ENCODE data around the gene FXYD4. TPM values are rescaled to one million over a fixed set of nuclear protein-coding genes. Genes with fewer than 3 reads are reported as not detected.
"Not testable (repeated sequence)": the region's sequence is repeated elsewhere in the genome, so short reads cannot be mapped to it uniquely, and the experiment has no call there.

FXYD4 gene, protein sequence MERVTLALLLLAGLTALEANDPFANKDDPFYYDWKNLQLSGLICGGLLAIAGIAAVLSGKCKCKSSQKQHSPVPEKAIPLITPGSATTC
- total RNA-seq: not detected in 2 replicates

DNA sequence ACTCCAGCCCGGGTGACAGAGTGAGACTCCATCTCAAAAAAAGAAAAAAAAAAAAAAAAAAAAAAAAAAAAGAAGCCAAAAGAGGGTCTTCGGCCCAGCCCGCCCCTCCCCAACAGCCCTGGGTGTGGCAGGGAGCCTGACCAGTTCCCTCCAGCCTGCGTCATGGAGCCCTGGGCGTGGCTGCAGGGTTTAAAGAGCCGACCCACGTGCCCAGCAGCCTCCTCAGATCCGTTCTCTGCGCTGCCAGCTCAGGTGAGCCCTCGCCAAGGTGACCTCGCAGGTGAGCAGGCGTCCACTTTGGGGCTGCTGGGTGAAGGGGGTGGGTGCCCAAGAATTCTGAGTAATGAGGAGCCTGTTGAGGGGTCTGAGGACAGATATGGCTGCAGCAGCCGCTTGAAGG lies at the start of gene FXYD4:
Gene FXYD4 (plus strand): TSS at position 219 of the 400 bp plus-strand sequence. CDS start 2,111 bp downstream, outside the sequence.
- DNase-seq (ENCODE audit: low read depth in 2 of 2): no peak

- DNase-seq (ENCODE audit: low read depth in 2 of 2): no peak
Measured at GRCh38 chr10:43322331-43322730, 49.1 kb upstream of the FXYD4 start.

GRCh38 chr10:43322769-43323168 lies 48.7 kb upstream of the FXYD4 start:
- peak; percentile 66 to 78 for DNase-seq (ENCODE audit: low read depth in 2 of 2)

DNA sequence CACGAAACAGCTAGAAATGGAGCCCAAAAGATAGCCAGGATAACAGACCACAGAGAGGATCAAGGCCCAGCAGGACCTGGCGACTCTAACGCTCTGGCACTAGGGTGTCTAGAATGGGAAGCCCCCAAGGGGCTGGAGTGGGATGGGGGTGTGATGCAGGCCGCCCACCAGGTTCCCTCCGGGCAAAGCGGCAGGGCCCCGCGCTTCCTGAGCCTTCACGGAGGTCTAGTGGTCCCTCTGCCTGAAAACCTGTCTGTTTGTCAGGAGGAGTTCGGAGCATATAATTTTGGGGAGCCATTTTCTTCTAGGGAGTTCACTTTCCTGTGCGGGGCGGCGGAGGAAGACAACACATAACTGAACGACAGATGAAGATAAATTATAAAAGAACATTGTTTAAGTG lies 48.2 kb upstream of the FXYD4 start:
- DNase-seq (ENCODE audit: low read depth in 2 of 2): no peak

DNA sequence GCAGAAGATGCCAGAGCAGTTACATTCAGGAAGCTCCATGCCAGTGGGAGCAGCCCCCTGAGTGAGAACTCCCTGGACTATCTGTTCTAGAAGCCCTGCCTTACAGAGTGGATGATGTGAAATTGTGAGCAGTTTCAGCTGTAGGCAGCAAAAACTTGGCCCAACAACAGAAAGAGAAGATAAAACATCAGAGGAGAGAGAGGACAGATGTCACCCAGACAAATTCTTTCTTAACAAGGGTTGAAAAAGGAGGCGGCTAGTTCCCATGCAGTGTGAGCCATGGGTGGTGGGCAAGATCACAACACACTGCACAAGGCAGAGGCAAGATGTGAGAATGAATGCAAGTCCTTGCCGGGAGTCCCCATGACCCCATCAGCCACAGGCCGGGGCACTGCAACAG lies 46.6 kb upstream of the FXYD4 start:
- no peak for DNase-seq (ENCODE audit: low read depth in 2 of 2)

- no peak for DNase-seq (ENCODE audit: low read depth in 2 of 2)
Measured at GRCh38 chr10:43327171-43327570, 44.3 kb upstream of the FXYD4 start.

GRCh38 chr10:43327986-43328385 lies 43.5 kb upstream of the FXYD4 start:
- no peak for DNase-seq (ENCODE audit: low read depth in 2 of 2)

DNA sequence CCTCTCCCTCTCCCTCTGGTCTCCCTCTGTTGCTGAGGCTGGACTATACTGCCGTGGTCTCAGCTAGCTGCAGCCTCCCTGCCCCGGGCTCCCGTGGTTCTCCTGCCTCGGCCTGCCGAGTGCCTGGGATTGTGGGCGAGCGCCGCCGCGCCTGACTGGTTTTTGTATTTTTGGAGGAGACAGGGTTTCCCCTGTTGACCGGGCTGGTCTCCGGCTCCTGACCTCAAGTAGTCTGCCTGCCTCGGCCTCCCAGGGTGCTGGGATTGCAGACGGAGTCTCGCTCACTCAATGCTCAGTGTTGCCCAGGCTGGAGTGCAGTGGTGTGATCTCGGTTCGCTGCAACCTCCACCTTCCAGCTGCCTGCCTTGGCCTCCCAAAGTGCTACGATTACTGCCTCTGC lies 42.6 kb upstream of the FXYD4 start:
- DNase-seq (ENCODE audit: low read depth in 2 of 2): not testable (repeated sequence)

DNA sequence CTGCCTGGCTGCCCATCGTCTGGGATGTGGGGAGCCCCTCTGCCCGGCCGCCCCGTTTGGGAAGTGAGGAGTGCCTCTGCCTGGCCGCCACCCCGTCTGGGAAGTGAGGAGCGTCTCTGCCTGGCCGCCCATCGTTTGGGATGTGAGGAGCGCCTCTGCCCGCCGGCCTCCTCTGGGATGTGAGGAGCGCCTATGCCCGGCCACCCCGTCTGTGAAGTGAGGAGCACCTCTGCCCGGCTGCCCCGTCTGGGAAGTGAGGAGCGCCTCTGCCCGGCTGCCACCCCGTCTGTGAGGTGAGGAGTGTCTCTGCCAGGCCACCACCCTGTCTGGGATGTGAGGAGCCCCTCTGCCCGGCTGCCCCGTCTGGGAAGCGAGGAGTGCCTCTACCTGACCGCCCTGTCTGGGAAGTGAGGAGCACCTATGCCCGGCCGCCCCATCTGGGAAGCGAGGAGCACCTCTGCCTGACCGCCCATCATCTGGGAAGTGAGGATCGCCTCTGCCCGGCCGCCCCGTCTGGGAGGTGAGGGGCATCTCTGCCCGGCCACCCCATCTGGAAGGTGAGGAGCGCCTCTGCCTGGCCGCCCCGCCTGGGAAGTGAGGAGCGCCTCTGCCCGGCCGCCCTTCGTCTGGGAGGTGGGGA lies 42.1 kb upstream of the FXYD4 start:
- not testable (repeated sequence) for DNase-seq (ENCODE audit: low read depth in 2 of 2)

DNA sequence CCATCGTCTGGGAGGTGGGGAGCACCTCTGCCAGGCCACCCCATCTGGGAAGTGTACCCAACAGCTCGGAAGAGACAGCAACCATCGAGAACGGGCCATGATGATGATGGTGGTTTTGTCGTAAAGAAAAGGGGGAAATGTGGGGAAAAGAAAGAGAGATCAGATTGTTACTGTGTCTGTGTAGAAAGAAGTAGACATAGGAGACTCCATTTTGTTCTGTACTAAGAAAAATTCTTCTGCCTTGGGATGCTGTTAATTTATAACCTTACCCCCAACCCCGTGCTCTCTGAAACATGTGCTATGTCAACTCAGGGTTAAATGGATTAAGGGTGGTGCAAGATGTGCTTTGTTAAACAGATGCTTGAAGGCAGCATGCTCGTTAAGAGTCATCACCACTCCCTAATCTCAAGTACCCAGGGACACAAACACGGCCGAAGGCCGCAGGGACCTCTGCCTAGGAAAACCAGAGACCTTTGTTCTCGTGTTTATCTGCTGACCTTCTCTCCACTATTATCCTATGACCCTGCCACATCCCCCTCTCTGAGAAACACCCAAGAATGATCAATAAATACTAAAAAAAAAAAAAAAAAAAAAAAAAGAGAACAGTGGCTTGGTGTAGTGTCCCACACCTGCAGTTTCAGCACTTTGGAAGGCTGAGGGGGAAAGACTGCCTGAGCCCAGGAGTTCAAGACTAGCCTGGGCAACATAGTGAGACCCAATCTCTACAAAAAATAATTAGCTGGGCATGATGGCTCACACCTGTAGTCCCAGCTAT lies 41.2 kb upstream of the FXYD4 start:
- not testable (repeated sequence) for DNase-seq (ENCODE audit: low read depth in 2 of 2)

- DNase-seq (ENCODE audit: low read depth in 2 of 2): not testable (repeated sequence)
Measured at GRCh38 chr10:43330824-43331127, 40.7 kb upstream of the FXYD4 start.

DNA sequence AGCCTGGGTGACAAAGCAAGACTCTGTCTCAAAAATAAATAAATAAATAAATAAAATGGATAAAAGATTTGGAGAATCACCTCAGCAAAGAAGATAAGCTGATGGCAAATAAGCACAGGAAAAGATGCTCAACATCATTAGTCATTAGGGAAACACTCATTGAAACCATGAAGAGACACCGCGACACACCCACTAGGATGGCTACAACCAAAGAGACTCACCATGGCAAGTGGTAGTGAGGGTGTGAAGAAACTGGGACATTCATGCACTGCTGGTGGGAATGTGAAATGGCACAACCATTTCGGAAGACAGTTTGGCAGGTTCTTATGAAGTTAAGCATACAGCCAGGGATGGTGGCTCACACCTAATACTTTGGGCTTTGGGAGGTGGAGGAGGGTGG lies 37.8 kb upstream of the FXYD4 start:
- no peak for DNase-seq (ENCODE audit: low read depth in 2 of 2)

GRCh38 chr10:43336061-43336460 lies 35.4 kb upstream of the FXYD4 start:
- DNase-seq (ENCODE audit: low read depth in 2 of 2): no peak

DNA sequence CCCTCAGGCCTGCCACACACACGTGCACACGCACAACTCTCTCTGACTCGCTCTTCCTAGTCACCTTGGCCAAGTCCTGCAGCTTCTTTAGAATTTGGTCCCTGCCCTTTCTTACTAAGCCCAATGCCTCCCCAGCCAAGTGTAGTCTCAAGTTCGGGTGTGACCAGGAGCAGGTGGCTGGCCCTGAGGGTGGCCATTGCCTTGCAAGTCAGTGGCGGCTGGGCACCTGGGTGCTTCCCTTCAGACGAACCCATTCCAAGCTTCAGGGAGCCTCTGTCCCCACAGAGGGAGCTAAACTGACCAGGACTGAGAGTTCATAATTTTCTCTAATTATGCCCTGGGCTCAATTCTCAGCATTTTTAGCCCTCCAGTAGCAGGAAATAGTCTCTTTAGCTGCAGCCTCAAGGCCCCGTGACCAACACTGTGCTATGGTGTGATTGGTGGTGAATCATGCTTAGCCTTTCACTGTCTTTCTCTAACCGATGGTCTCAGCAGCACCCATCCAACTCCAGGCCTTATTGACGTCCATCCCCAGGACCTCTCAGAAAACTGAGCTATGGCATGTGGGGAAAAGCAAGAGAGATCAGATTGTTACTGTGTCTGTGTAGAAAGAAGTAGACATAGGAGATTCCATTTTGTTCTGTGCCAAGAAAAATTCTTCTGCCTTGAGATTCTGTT lies 34.7 kb upstream of the FXYD4 start:
- DNase-seq (ENCODE audit: low read depth in 2 of 2): no peak

DNA sequence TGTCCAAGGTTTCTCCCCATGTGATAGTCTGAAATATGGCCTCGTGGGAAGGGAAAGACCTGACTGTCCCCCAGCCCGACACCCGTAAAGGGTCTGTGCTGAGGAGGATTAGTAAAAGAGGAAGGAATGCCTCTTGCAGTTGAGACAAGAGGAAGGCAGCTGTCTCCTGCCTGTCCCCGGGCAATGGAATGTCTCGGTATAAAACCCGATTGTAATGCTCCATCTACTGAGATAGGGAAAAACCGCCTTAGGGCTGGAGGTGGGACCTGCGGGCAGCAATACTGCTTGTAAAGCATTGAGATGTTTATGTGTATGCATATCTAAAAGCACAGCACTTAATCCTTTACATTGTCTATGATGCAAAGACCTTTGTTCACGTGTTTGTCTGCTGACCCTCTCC lies 33.9 kb upstream of the FXYD4 start:
- not testable (repeated sequence) for DNase-seq (ENCODE audit: low read depth in 2 of 2)

DNA sequence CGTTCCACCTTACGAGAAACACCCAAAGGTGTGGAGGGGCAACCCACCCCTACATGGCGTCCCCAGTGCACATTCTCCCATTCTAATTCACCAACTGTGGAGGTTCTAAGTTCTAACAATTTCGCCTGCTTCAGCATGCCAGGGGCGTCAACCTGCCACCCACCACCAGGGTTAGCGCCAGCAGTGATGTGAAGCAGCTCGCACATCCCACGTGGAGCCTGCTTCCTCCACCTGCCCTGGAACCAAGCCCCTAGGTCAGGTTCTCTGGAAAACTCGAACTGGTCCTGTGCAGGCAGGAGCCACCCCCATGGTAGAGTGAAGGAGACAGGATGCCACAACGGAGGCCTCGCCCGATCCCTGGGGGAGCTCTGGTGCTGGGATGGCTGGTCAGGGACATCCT lies 33.3 kb upstream of the FXYD4 start:
- no peak for DNase-seq (ENCODE audit: low read depth in 2 of 2)

DNA sequence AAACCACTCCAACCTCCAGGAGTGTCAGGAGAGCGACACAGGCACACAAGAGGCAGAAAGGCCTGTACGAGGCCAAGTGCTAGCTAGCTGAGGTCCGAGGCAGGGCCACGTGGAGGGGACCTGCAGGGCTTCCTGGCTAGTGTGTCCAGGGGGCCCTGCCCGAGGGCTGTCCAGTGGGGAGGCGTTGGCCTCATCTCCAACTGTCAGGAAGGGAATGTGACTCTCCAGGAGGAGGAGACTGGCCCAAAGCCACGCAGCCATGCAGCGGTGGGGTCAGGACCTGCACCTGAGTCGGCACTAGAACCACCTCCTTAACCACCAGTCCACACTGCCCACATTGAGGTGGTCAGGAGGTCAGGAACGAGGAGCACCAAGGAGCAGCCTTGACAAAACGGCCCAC lies 32.3 kb upstream of the FXYD4 start:
- DNase-seq (ENCODE audit: low read depth in 2 of 2): peak in 1 of 2 donors; percentile 9

GRCh38 chr10:43340101-43340500 lies 31.3 kb upstream of the FXYD4 start:
- DNase-seq (ENCODE audit: low read depth in 2 of 2): no peak

DNA sequence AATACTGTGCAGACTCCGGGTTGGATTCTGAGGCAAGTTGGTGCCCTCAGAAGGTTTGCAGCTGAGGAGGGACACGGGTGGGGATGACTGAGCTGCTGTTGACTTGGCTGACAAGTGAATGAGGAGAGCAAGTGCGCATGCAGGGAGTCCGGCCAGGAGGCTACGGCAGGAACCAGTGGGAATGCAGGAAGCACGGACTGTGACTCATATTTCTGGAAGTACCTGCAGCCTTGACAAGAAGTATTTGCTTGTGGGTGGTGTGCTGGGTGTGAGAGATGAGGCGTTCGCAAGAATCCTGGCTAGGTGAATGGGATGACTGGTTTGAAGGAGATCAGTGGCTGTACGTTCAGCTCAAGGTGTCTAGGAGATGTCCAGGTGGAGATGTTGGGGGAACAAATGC lies 30.8 kb upstream of the FXYD4 start:
- DNase-seq (ENCODE audit: low read depth in 2 of 2): peak; percentile 30 to 72

GRCh38 chr10:43341450-43341849 lies 30.0 kb upstream of the FXYD4 start:
- DNase-seq (ENCODE audit: low read depth in 2 of 2): no peak

- DNase-seq (ENCODE audit: low read depth in 2 of 2): no peak
Measured at GRCh38 chr10:43342279-43343125, 28.9 kb upstream of the FXYD4 start.

DNA sequence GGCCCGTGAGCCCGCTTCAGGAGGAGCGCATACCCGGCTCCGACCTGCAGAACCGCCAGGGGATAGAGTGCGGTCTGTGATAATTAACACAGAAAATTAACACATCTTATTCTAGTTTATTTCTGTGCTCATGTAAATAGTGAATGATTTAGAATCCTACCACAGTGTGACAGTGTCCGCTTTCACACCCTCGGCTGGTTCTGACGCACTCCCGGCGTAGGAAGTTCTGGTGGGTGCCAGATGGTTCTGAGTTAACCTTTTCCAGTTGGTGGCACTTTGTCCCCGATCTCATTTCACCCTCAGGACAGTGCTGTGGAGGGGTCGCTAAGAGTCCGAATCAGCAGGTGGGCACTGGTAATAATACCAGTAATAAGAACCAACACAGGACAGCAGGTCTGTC lies 28.3 kb upstream of the FXYD4 start:
- no peak for DNase-seq (ENCODE audit: low read depth in 2 of 2)

All from lung microvascular endothelial cell (primary cell).